GM12878 (cell line): ENCODE results near the gene SPAG16.

Source experiments
- KDM1A ChIP-seq: fragments of 200-600 bp; sonication (generic); IDR thresholded peaks from 2 replicates; pipeline ENCODE4 v1.6.1; 2016; ENCODE audit warnings: borderline replicate concordance
- TAF1 ChIP-seq: IDR thresholded peaks from 2 replicates; pipeline ENCODE4 v1.6.1; 2011; ENCODE audit warnings: mild to moderate bottlenecking, low read depth, low read length, borderline replicate concordance

GRCh38 chr2:214315324-214315723 lies 1031.1 kb downstream of the SPAG16 start:
- TF ChIP-seq TAF1, result no peak
- TF ChIP-seq KDM1A, result no peak
